GM18873 (cell line): ENCODE measurements around the gene ST3GAL6.
A peak's percentile ranks its signal among the peaks of the same experiment; 100 is the strongest.
"Not testable (repeated sequence)": the region's sequence is repeated elsewhere in the genome, so short reads cannot be mapped to it uniquely, and the experiment has no call there.

ENCODE experiments used
- ATAC-seq: cut with Tn5 transposase; IDR thresholded peaks from one replicate; pipeline ENCODE4 v1.9.1; 2021; ENCODE audit warnings: mild to moderate bottlenecking, moderate library complexity, moderate number of reproducible peaks; ENCODE audit not compliant: unreplicated experiment, low FRiP score

Gene ST3GAL6

DNA sequence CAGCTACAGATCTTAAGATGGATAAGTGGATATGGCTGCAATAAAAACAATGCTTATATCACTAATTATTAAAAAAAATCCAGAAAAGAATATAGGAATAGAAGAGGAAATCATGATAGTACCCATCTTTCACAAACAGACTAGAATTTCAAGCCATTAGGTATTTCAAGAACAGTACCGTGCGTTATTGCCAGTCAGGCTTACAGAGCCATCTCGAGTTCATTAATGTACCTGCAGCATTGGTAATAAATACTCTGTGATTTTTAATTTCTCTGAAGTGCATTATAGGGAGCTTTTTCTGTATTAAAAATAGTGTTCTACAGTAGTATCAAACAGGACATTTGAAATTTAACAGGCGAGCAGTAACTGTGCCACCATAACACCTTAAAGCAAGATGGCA lies 35.7 kb downstream of the ST3GAL6 start:
- ATAC-seq, result no peak

GRCh38 chr3:98799479-98799878 lies 36.3 kb downstream of the ST3GAL6 start:
- no peak for ATAC-seq

- no peak for ATAC-seq
Observed at GRCh38 chr3:98800401-98800800, 37.3 kb downstream of the ST3GAL6 start.

- ATAC-seq, result no peak
Observed at GRCh38 chr3:98801043-98801747, 38.1 kb downstream of the ST3GAL6 start.

GRCh38 chr3:98805571-98805970 lies 42.4 kb downstream of the ST3GAL6 start:
- no peak for ATAC-seq

GRCh38 chr3:98806521-98806920 lies 43.4 kb downstream of the ST3GAL6 start:
- no peak for ATAC-seq

GRCh38 chr3:98807011-98807410 lies 43.9 kb downstream of the ST3GAL6 start:
- ATAC-seq, result no peak

GRCh38 chr3:98807561-98807960 lies 44.4 kb downstream of the ST3GAL6 start:
- ATAC-seq, result no peak

GRCh38 chr3:98808071-98808470 lies 44.9 kb downstream of the ST3GAL6 start:
- no peak for ATAC-seq

- no peak for ATAC-seq
Observed at GRCh38 chr3:98809557-98809956, 46.4 kb downstream of the ST3GAL6 start.

- no peak for ATAC-seq
Observed at GRCh38 chr3:98811048-98811447, 47.9 kb downstream of the ST3GAL6 start.

DNA sequence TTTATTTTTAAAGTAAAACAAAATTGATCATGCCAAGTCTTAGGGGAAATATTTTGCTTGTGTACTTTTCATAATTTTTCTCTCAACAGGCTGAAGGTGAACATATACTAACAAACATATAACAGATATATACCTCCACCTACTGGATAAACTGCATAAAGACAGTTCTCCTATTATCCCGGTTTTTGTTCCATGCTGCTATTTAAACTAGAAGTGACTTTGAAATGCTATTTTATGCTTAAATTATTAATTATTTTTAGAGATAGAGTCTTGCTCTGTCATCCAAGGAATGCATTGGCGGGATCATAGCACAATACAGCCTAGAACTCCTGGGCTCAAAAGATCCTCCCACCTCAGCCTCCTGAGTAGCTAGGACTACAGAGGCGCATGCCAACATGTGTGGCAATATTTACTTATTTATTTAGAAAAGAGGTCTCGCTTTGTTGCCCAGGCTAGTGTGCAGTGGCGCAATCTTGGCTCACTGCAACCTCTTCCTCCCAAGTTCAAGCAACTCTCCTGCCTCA lies 49.8 kb downstream of the ST3GAL6 start:
- ATAC-seq, result peak; percentile 37

- ATAC-seq, result no peak
Observed at GRCh38 chr3:98814817-98815420, 51.8 kb downstream of the ST3GAL6 start.

DNA sequence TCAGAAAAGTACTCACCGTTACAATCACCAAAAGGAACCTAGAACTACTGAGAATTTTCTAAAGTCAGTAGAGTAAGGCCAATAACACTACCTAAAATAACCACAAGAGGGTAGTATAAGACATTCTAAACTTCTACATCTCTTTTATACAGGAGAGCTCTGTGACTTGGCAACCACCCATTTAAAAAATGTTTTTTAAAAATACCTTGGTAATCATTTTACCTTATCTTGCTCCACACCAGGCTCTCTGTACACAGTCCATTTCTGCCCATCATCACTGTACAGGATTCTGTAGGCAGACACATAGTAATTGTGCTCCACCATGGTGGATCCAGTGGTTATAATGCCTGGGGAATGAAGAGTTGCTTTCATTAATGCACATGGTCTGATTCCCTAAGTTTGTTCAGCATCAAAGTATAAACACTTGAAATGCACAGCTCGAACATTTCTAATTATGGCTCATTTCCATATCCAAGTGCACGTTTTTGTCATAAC lies 54.5 kb downstream of the ST3GAL6 start:
- ATAC-seq, result peak; percentile 82

DNA sequence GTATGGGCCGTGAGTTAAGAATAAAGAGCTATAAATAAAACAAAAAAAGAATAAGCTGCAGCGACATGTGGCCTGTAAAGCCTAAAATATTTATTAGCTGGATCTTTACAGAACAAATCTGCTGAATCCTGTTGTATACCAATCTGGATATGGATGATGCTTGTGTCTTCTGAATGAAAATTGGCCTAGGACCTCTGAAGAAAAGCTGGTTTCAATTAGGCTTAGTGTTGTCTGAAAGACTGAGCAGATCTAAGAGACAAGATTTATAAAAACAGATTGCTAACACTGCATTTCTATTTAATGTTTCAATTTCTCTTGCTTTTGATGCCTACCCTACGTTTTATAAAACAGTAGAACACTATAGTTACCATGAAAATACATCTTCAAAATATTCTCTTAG lies 57.9 kb downstream of the ST3GAL6 start:
- ATAC-seq, result no peak

GRCh38 chr3:98823791-98824190 lies 60.7 kb downstream of the ST3GAL6 start:
- no peak for ATAC-seq

GRCh38 chr3:98824256-98824655 lies 61.1 kb downstream of the ST3GAL6 start:
- ATAC-seq, result no peak

DNA sequence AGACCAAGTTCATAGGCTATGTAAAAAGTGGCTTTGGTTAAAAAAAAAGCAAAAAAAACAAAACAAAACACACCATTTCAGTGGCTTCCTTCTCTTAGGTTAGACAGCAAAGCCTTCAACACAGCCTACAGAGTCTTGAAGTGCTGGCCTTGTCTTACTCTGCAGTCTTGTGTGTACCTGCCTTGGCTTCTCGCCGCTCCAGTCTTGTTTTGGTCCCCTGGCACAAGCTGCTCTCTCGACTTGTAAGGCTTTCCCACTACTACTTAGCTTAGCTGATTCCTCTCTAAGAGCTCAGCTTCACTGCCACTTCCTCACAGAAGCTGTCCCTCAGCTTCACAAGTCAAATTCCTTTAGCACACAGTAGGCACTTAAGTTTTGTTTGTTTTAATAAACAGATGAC lies 63.0 kb downstream of the ST3GAL6 start:
- no peak for ATAC-seq

- no peak for ATAC-seq
Observed at GRCh38 chr3:98827221-98827920, 64.2 kb downstream of the ST3GAL6 start.

- no peak for ATAC-seq
Observed at GRCh38 chr3:98829246-98829832, 66.2 kb downstream of the ST3GAL6 start.

DNA sequence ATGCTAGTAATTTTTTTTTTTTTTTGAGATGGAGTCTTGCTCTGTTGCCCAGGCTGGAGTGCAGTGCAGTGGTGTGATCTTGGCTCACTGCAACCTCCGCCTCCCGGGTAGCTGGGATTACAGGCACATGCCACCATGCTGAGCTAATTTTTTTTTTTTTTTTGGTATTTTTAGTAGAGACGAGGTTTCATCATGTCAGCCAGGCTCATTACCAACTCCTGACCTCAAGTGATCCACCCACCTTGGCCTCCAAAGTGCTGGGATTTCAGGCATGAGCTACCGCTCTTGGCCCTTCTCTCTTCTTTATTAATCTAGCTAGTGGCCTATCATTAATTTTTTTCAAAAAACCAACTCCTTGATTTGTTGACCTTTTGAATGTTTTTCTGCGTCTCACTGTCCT lies 67.9 kb downstream of the ST3GAL6 start:
- ATAC-seq, result not testable (repeated sequence)
